GM10266 (cell line): ENCODE results near the gene SOCS3.

ENCODE experiments used
- DNase-seq: peaks from one replicate; pipeline ENCODE4 v3.0.0; 2012; ENCODE audit errors: extremely low spot score
- CTCF ChIP-seq: IDR thresholded peaks from 2 replicates; pipeline ENCODE4 v1.5.1; 2012; ENCODE audit warnings: mild to moderate bottlenecking, low read depth; ENCODE audit not compliant: control insufficient read depth, insufficient read depth; ENCODE audit errors: missing control alignments

The SOCS3 gene

GRCh38 chr17:78359321-78359996, 418 bp downstream of the SOCS3 start:
- peak; percentile 47 for DNase-seq
- TF ChIP-seq CTCF, result no peak

DNA sequence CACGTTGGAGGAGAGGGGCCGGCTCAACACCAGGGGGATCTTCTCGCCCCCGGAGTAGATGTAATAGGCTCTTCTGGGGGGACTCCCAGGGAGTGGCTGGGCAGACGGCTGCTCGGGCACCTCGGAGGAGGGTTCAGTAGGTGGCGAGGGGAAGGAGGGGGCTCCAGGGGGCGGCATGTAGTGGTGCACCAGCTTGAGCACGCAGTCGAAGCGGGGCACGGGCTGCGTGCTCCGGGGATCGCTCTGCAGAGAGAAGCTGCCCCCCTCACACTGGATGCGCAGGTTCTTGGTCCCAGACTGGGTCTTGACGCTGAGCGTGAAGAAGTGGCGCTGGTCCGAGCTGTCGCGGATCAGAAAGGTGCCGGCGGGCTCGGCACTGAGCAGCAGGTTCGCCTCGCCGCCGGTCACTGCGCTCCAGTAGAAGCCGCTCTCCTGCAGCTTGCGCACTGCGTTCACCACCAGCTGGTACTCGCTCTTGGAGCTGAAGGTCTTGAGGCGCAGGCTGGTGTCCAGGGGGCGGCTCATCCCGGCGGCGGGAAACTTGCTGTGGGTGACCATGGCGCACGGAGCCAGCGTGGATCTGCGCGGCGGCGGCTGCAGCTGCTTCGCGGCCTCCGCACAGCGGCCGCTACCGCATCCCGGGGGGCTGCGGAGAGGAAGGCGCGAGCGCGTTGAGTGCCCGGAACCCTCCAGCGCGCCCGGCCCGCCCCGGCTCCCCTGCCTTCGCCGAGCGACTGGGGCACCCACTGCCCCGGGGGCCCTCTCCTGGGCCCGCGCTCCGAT, 1.1 kb downstream of the SOCS3 start:
- DNase-seq, result no peak
- TF ChIP-seq CTCF, result no peak

DNA sequence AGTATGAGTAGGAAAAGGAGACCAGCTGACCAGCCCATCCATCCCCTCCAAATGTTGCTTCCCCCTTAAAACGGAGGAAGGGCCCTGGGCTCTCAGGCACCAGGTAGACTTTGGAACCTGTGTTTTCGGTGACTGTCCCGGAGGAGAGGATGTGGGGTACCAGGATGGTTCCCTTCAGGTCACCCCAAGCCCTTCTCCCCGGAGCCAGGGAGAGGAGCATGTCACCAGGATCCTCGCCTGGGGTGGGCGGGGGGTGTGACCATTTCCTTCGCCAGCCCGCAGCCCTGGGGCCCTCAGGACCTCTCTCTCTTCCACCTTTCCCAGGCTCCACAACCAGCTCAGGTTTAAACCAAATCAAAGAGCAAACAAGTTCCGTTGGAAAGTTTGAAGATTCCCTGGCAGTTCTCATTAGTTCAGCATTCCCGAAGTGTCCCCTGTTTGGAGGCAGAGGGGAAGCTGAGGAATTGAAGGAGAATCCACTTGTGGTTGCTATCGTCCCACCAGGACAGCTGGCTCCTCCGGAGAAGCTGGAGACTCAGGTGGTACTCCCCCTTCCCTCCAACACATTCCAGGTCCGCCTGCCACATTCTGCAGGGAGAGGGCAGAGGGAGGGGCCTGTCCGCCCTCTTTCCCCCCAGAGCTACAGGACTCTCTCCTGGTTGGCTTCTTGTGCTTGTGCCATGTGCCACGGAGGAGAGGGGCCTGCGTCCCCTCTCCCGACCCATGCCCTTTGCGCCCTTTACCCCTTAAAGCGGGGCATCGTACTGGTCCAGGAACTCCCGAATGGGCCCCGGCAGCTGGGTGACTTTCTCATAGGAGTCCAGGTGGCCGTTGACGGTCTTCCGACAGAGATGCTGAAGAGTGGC, 2.0 kb downstream of the SOCS3 start:
- no peak for TF ChIP-seq CTCF
- no peak for DNase-seq

DNA sequence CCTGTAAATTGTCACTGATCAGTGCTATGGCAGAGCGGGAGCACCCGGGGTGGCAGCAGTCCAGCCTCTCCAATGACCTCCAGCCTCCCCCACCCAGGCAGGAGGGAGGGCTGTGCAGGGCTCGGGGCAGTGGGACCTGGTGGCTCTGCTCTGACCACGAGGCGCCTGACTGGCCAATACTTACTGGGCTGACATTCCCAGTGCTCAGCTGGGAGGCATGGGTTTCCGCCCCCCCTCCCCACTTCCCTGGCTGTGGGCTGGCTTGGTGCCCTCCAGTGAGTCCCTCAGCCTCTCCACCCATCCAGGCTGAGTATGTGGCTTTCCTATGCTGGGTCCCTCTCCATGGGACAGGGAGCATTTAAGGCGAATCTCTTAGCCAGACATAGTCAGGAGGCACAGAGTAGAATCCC, 2.7 kb downstream of the SOCS3 start:
- DNase-seq, result no peak
- no peak for TF ChIP-seq CTCF

DNA sequence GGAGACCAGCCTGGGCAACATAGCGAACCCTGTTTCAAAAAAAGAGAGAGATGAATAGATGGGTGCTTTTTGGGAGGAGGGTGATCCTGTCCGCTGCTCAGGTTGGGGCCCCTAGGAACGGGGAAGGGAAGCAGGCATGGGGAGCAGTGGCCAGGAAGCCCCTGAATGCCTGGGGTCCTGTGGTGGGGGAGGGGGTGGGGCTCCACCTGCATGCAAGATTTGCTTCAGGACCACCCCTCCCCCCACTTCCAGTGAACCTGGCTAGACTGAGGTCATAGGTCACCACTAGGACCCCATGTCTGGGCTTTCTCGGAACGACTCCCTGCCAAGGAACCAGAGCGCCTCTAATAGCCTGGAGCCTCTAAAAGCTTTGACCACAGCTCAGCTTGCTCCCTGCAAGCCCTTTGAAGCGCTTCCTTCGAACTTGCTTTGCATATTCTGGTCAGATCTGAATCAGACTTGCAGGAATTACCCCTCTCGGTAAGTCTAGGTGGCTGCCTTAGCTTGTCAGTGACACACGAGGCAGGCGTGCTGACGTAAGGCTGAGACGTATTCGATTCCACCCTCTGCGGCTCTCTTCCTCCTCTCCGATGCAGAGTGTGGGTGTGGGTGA, 3.7 kb downstream of the SOCS3 start:
- peak; percentile 25 for TF ChIP-seq CTCF
- peak; percentile 96 for DNase-seq

DNA sequence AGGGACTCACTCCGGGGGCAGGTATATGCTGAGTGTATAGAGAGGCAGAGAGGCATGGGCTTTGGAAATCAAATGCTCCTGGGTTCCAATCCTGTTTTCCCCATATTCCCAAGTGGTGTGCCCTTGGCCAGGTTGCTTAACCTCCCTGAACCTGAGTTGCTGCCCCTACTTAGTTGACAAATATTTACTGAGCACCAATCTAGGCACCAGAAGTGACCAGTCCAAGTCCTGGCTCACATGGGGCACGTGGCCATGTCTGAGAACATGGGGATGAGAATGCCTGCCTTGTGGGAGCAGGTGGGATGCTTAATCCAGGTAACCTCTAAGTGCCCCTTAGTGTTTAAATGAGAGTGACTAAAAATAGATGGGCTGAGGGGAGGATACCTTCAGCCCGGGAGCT, 4.2 kb downstream of the SOCS3 start:
- TF ChIP-seq CTCF, result no peak
- DNase-seq, result no peak
